MM.1S (cell line): ENCODE results near the gene MALRD1.

ENCODE experiments used
- DNase-seq: peaks from one replicate; pipeline ENCODE4 v3.0.0-alpha.2; 2015
- H2AFZ ChIP-seq: fragments of 300-600 bp; sonication (generic); 2 replicates; pipeline ENCODE4 v1.6.0; 2016; ENCODE audit warnings: antibody characterized with exemption, low read length
- H3F3A ChIP-seq: fragments of 300-600 bp; sonication (generic); 2 replicates; pipeline ENCODE4 v1.6.1; 2016; ENCODE audit warnings: mild to moderate bottlenecking, antibody characterized with exemption, low read length, moderate library complexity, mixed read lengths; ENCODE audit not compliant: insufficient read depth
- H3K27ac ChIP-seq: fragments of 300-600 bp; sonication (generic); 2 replicates; pipeline ENCODE4 v1.5.1; 2016; ENCODE audit warnings: mild to moderate bottlenecking, low read length
- H3K27me3 ChIP-seq: fragments of 300-600 bp; sonication (generic); replicated peaks from 2 replicates; pipeline ENCODE4 v1.6.0; 2016; ENCODE audit warnings: low read length; ENCODE audit not compliant: insufficient read depth
- H3K36me3 ChIP-seq: fragments of 300-600 bp; sonication (generic); replicated peaks from 2 replicates; pipeline ENCODE4 v1.6.1; 2016; ENCODE audit warnings: mild to moderate bottlenecking, low read length, mixed read lengths; ENCODE audit not compliant: insufficient read depth
- H3K4me1 ChIP-seq: fragments of 300-600 bp; sonication (generic); 2 replicates; pipeline ENCODE4 v1.6.1; 2016; ENCODE audit warnings: low read length, mixed read lengths
- H3K4me2 ChIP-seq: fragments of 300-600 bp; sonication (generic); 2 replicates; pipeline ENCODE4 v1.6.0; 2016; ENCODE audit warnings: low read depth, low read length
- H3K4me3 ChIP-seq: fragments of 300-600 bp; sonication (generic); 2 replicates; pipeline ENCODE4 v1.5.1; 2016; ENCODE audit warnings: low read length, mixed read lengths
- H3K79me2 ChIP-seq: fragments of 300-600 bp; sonication (generic); 2 replicates; pipeline ENCODE4 v1.6.1; 2016; ENCODE audit warnings: mixed run types, low read length, mixed read lengths
- H3K9ac ChIP-seq: fragments of 300-600 bp; sonication (generic); 2 replicates; pipeline ENCODE4 v1.6.1; 2016; ENCODE audit warnings: low read length, mixed read lengths
- H3K9me2 ChIP-seq: fragments of 300-600 bp; sonication (generic); replicated peaks from 2 replicates; pipeline ENCODE4 v1.6.1; 2016; ENCODE audit warnings: mild to moderate bottlenecking, low read length, mixed read lengths; ENCODE audit not compliant: insufficient read depth
- H3K9me3 ChIP-seq: fragments of 300-600 bp; sonication (generic); replicated peaks from 2 replicates; pipeline ENCODE4 v1.6.1; 2016; ENCODE audit warnings: mild to moderate bottlenecking, low read length, mixed read lengths; ENCODE audit not compliant: insufficient read depth
- H4K20me1 ChIP-seq: fragments of 300-600 bp; sonication (generic); 2 replicates; pipeline ENCODE4 v1.6.1; 2016; ENCODE audit warnings: mild to moderate bottlenecking, low read length, moderate library complexity, mixed read lengths; ENCODE audit not compliant: insufficient read depth
- CTCF ChIP-seq: fragments of 300-600 bp; sonication (generic); IDR thresholded peaks from 2 replicates; pipeline ENCODE4 v1.5.1; 2016; ENCODE audit warnings: antibody characterized with exemption, low read length, mixed read lengths
- EZH2 ChIP-seq: fragments of 300-600 bp; sonication (generic); optimal IDR thresholded peaks from 2 replicates; pipeline ENCODE3; 2017; ENCODE audit warnings: low read depth, mild to moderate bottlenecking, antibody characterized with exemption, low read length, mixed read lengths
- EZH2phosphoT487 ChIP-seq: fragments of 300-600 bp; sonication (generic); IDR thresholded peaks from 2 replicates; pipeline ENCODE4 v1.6.1; 2018; ENCODE audit warnings: antibody characterized with exemption, low read length

MALRD1 gene

GRCh38 chr10:19169041-19169440 lies 120.4 kb downstream of the MALRD1 start:
- TF ChIP-seq CTCF: no peak
- TF ChIP-seq EZH2: no peak
- no peak for TF ChIP-seq EZH2phosphoT487
- Histone ChIP-seq H3K79me2 (no peaks in the 10 kb centered on the region), H4K20me1 (no peaks in the 10 kb centered on the region), H3K36me3 (no peaks in the 10 kb centered on the region), H3K27me3 (no peaks in the 10 kb centered on the region), H3K4me1 (no peaks in the 10 kb centered on the region), H3K27ac (no peak overlapping the region), H3K9me2 (no peaks in the 10 kb centered on the region), H3K4me2 (no peak overlapping the region), H3K4me3 (no peak overlapping the region), H3F3A (no peaks in the 10 kb centered on the region), H2AFZ (no peak overlapping the region), H3K9me3 (no peaks in the 10 kb centered on the region), H3K9ac (no peak overlapping the region)
- DNase-seq: no peak

DNA sequence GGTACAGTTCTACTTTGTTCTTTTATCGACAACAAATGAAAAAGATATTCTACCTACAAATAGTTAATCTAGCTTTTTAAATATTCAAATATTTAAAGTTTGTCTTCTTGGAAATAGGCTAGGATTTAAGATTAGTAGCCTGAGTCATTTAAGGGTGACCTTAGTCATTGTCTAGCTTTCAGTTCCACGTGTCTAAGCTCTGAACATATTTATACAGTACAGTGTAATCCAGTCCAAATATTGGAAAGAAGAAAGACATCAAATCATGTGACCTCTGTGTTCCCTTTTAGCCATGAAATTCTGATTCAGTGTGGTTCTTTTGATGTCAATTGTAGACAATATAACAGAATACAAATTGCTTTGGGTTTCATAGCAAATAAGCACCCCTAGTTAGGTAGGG lies 121.1 kb downstream of the MALRD1 start:
- Histone ChIP-seq H3K27ac (no peak overlapping the region), H3K4me1 (no peaks in the 10 kb centered on the region), H2AFZ (no peak overlapping the region), H3K4me2 (no peak overlapping the region), H4K20me1 (no peaks in the 10 kb centered on the region), H3K36me3 (no peaks in the 10 kb centered on the region), H3K79me2 (no peaks in the 10 kb centered on the region), H3K4me3 (no peak overlapping the region), H3K9me3 (no peaks in the 10 kb centered on the region), H3F3A (no peaks in the 10 kb centered on the region), H3K9me2 (no peaks in the 10 kb centered on the region), H3K9ac (no peak overlapping the region), H3K27me3 (no peaks in the 10 kb centered on the region)
- no peak for DNase-seq
- TF ChIP-seq CTCF (no peak), EZH2 (no peak), EZH2phosphoT487 (no peak)

GRCh38 chr10:19178675-19179074 lies 130.1 kb downstream of the MALRD1 start:
- H3K4me3 ChIP-seq: no peak overlapping the region
- no peaks in the 10 kb centered on the region for H3K9me2 ChIP-seq
- H2AFZ ChIP-seq: no peak overlapping the region
- no peak overlapping the region for H3K4me2 ChIP-seq
- no peaks in the 10 kb centered on the region for H4K20me1 ChIP-seq
- no peaks in the 10 kb centered on the region for H3K36me3 ChIP-seq
- H3F3A ChIP-seq: no peaks in the 10 kb centered on the region
- no peak for DNase-seq
- H3K27ac ChIP-seq: no peak overlapping the region
- no peak for TF ChIP-seq CTCF
- no peak for TF ChIP-seq EZH2
- no peak for TF ChIP-seq EZH2phosphoT487
- H3K79me2 ChIP-seq: no peaks in the 10 kb centered on the region
- no peaks in the 10 kb centered on the region for H3K4me1 ChIP-seq
- no peak overlapping the region for H3K9ac ChIP-seq
- no peaks in the 10 kb centered on the region for H3K9me3 ChIP-seq
- H3K27me3 ChIP-seq: no peaks in the 10 kb centered on the region
